Measurements from ENCODE around the gene LHX6. TPM values are rescaled to one million over a fixed set of nuclear protein-coding genes. Genes with fewer than 3 reads are reported as not detected.

The LHX6 gene
- total and polyA plus RNA-seq, 2 of the 4 experiments (the other 2 are of a cell fraction): under 0.01 to 0.05 TPM

- TF ChIP-seq FOS (IDR thresholded peaks at IDR 0.05; ENCODE audit: low read depth, low read length) (no peak), RCOR1 (IDR thresholded peaks at IDR 0.05; ENCODE audit: insufficient replicate concordance, low read length) (no peak)
These were observed 11.1 kb downstream of the LHX6 start (continued) for GRCh38 chr9:122217640-122218039.

- dilution Hi-C loops (cut with HindIII; ENCODE audit: low sequenced_read_pairs, unreplicated experiment): no loop called here
- no peak overlapping the region for H2BK15ac ChIP-seq (ENCODE audit: low read depth, low read length)
- BruUV-seq (replicated peaks): no TSS peak
These were observed 11.8 kb downstream of the LHX6 start for GRCh38 chr9:122216798-122217418.

More at GRCh38 chr9:122216798-122217418, 11.8 kb downstream of the LHX6 start:
- Histone ChIP-seq H3K23ac (ENCODE audit: low read depth, low read length) (no peak overlapping the region), H2BK5ac (ENCODE audit: low read depth, low read length, poor library complexity, severe bottlenecking) (no peak overlapping the region), H4K5ac (ENCODE audit: low read depth, low read length) (no peak overlapping the region), H3K9me3 (ENCODE audit: control insufficient read depth, insufficient read depth, low read length) (peaks cover 14% of the 10 kb centered on the region), H3K14ac (replicated peaks; ENCODE audit: low read depth, low read length) (no peak overlapping the region), H3K27me3 (ENCODE audit: control insufficient read depth, insufficient read depth, low read length) (peaks cover 94% of the 10 kb centered on the region), H3K4ac (ENCODE audit: low read depth, low read length) (no peak overlapping the region), H3K36me3 (ENCODE audit: control insufficient read depth, insufficient read depth, low read length) (no peaks in the 10 kb centered on the region), H3K56ac (ENCODE audit: extremely low read depth, insufficient read depth, low read length) (no peak overlapping the region), H3K4me3 (ENCODE audit: insufficient read depth, low read depth, low read length) (no peak overlapping the region), H3K4me2 (ENCODE audit: low read depth, low read length) (no peak overlapping the region), H3K9me1 (ENCODE audit: insufficient read depth, low read length) (no peaks in the 10 kb centered on the region), H4K20me1 (ENCODE audit: insufficient read depth, low read length) (peaks cover 18% of the 10 kb centered on the region), H3K9ac (ENCODE audit: low read depth, low read length) (no peak overlapping the region), H2BK120ac (ENCODE audit: low read depth, low read length) (no peak overlapping the region), H2BK20ac (ENCODE audit: low read depth, low read length) (no peak overlapping the region), H2AFZ (replicated peaks; ENCODE audit: low read length, poor library complexity) (peak overlapping the region; percentile 4), H2AK9ac (replicated peaks; ENCODE audit: low read depth, low read length, poor library complexity) (no peak overlapping the region), H4K8ac (ENCODE audit: low read depth in 2 of 2, low read length in 2 of 2) (no peak overlapping the region), H2AK5ac (ENCODE audit: low read depth, low read length) (no peak overlapping the region), H3K4me1 (ENCODE audit: control insufficient read depth, insufficient read depth, low read length) (peaks cover 6% of the 10 kb centered on the region; the same call in 1 of the 2 replicates), H3K27ac (ENCODE audit: insufficient read depth, low read length) (no peak overlapping the region), H3K18ac (ENCODE audit: low read depth, low read length) (no peak overlapping the region), H4K91ac (ENCODE audit: insufficient read depth, low read depth, low read length) (no peak overlapping the region), H3K79me1 (ENCODE audit: low read depth in 1 of 2, low read length in 2 of 2) (no peaks in the 10 kb centered on the region)
- POLR2A ChIA-PET (ENCODE audit: unreplicated experiment): no interaction called here
- DNase-seq: no peak
- no peak for ATAC-seq (ENCODE audit: low read depth)
- in situ Hi-C loops (cut with MboI; ENCODE audit: low sequenced_read_pairs): no loop called here
- intact Hi-C loops (cut with micrococcal nuclease): no loop called here
- CTCF ChIA-PET: no interaction called here
- TF ChIP-seq MXI1 (IDR thresholded peaks at IDR 0.05; ENCODE audit: borderline replicate concordance, low read depth, low read length) (no peak), POLR2A (IDR thresholded peaks at IDR 0.05; ENCODE audit: low read depth, low read length) (no peak)
- WGBS, 2 experiments (ENCODE audit: extremely low coverage in 2 of 2, insufficient read length in 1 of 2): 17% methylated on average over 13 of the region's 35 CpGs; no CpG with 5 or more reads in 1 of the 2 experiments
